Fibroblast of the aortic adventitia (primary cell): ENCODE measurements around the gene UBE2B. TPM values are rescaled to one million over a fixed set of nuclear protein-coding genes. Genes with fewer than 3 reads are reported as not detected.
"Not testable (repeated sequence)": the region's sequence is repeated elsewhere in the genome, so short reads cannot be mapped to it uniquely, and the experiment has no call there.

ENCODE experiments used
- DNase-seq: peaks from one replicate; pipeline ENCODE4 v3.0.0-alpha.2; 2010; ENCODE audit warnings: low read depth
- H3K4me3 ChIP-seq: 2 replicates; pipeline ENCODE4 v1.5.1; 2011; ENCODE audit warnings: low read depth, mild to moderate bottlenecking, control low read depth, low read length, moderate library complexity
- total RNA-seq: library from RNA; depleted of rRNA; stranded (reverse); fragments of >200 nt; gene quantifications from 2 replicates; pipeline ENCODE4 v1.2.3, GENCODE V29; 2012; ENCODE audit warnings: low replicate concordance
- TF ChIP-seq, protein P1 (sequence below): IDR thresholded peaks from 2 replicates; pipeline ENCODE4 v1.5.1; 2011; ENCODE audit warnings: mild to moderate bottlenecking, low read length, control low read depth, inconsistent platforms; ENCODE audit not compliant: insufficient read depth

Gene UBE2B
- total RNA-seq: 19.8 and 49.1 TPM in 2 replicates

DNA sequence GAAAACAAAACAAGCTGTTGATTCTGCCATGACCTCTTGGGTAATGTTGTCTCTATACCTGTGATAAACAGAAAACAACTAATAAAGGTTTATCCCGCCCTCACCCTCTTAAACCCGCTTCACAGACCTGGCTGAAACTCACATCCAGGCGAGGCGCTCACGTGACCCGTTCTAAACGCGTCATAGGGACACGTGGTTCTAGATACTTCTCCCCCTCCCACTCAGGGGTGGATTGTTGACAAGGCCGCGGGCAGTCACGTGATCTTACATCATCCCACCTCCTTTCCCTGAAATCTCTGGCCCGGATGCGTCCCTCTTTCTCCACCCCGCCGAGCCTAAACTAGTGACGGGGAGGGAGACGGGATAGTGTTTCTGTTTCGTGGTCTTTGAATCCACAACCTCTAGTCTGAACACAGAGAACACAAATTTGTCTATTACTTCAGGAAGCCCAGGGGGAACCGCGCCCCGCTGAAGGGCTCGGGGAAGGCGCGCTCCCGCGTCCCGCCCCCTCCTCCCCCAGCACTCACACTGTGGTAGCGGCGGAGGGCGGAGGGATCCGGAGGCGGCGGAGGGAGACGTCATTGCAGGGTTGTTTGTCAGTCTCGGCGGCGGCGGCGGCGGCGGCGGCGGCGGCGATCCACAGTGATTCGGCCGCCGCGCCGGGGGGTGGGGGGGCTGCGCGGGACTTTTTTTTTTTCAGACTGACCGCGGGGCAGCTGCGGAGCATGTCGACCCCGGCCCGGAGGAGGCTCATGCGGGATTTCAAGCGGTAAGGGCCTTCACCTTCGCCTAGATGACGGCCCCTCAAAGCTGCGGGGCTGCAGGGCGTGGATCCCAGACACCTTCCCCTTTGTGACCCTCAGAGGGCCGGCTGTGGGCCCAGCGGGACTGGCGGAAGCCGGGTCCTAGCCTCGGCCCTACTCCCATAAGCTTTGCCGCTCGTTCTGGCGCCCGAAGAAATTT, at the start of gene UBE2B:
Gene UBE2B (plus strand): TSS at position 699 of the 963 bp plus-strand sequence. CDS start 27 bp downstream, at position 726.
- H3K4me3 ChIP-seq: peak within 1 kb of the TSS; percentile 94
- DNase-seq: peak; percentile 100
- TF ChIP-seq, protein P1, sequence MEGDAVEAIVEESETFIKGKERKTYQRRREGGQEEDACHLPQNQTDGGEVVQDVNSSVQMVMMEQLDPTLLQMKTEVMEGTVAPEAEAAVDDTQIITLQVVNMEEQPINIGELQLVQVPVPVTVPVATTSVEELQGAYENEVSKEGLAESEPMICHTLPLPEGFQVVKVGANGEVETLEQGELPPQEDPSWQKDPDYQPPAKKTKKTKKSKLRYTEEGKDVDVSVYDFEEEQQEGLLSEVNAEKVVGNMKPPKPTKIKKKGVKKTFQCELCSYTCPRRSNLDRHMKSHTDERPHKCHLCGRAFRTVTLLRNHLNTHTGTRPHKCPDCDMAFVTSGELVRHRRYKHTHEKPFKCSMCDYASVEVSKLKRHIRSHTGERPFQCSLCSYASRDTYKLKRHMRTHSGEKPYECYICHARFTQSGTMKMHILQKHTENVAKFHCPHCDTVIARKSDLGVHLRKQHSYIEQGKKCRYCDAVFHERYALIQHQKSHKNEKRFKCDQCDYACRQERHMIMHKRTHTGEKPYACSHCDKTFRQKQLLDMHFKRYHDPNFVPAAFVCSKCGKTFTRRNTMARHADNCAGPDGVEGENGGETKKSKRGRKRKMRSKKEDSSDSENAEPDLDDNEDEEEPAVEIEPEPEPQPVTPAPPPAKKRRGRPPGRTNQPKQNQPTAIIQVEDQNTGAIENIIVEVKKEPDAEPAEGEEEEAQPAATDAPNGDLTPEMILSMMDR: no peak

DNA sequence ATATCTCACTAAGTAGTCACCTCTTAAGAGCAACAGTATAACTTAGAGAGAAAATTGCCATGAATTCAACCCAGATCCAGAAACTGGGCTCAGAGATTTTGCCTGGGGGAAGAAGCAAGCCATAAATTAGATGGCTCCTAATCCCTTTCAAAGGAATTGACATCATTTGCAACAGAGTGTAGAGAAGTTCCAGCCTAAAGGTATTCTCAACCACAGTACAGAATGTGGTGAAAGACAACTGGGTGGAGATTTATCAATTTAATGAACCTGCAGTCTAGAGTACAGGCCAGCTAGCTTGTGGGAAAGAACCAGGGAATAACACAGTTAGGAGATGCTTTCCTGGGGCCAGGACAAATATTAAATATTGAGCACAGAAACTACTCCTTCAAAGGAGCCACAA, 44.0 kb upstream of the UBE2B start:
- no peak overlapping the region for H3K4me3 ChIP-seq
- TF ChIP-seq, protein P1: no peak
- DNase-seq: no peak

DNA sequence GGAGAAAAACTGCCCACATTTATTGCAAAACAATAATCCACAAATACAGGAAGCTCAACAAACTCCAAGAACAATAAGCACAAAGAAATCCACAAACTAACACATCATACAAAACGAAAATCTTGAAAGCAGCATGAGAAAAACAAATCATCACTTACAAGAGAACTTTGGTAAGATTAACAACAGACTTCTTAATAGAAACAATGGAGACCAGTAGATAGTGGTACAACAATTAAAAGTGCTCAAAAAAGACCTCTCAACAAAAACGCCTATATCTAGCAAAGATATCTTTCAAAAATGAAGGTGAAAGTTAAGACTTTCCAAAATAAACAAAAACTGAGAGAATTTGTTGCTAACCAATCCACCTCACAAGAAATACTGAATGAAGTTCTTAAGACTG, 42.8 kb upstream of the UBE2B start:
- no peak overlapping the region for H3K4me3 ChIP-seq
- TF ChIP-seq, protein P1: no peak
- DNase-seq: peak; percentile 6

DNA sequence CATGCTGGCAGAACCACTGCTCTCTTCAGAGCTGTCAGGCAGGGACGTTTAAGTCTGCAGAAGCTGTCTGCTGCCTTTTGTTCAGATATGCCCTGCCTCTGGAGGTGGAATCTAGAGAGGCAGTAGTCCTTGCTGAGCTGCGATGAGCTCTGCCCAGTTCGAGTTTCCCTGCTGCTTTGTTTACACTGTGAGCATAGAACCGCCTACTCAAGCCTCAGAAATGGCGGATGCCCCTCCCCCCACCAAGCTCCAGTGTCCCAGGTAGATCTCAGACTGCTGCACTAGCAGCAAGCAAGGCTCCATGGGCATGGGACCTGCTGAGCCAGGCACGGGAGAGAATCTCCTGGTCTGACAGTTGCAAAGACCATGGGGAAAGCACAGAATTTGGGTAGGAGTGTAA, 34.5 kb upstream of the UBE2B start:
- DNase-seq: not testable (repeated sequence)

DNA sequence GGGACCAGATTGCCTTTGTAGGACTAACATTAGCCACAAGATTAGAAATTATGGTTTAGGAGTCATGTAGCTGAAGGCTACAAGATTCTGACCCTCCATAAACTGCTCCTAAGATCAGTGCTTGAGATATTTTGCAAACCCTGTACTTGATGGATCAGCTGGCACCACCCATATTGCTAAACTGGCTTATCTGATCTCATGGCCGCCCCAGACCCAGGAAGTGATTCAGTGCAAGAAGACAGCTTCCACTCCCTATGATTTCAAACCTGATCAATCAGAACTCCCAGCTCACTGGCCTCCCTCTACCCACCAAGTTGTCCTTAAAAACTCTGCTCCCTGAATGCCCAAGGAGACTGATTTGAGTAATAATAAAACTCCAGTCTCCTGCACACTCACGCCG, 27.9 kb upstream of the UBE2B start:
- not testable (repeated sequence) for H3K4me3 ChIP-seq, DNase-seq

More for the DNA sequence above, 34.5 kb upstream of the UBE2B start:
- not testable (repeated sequence) for H3K4me3 ChIP-seq

DNA sequence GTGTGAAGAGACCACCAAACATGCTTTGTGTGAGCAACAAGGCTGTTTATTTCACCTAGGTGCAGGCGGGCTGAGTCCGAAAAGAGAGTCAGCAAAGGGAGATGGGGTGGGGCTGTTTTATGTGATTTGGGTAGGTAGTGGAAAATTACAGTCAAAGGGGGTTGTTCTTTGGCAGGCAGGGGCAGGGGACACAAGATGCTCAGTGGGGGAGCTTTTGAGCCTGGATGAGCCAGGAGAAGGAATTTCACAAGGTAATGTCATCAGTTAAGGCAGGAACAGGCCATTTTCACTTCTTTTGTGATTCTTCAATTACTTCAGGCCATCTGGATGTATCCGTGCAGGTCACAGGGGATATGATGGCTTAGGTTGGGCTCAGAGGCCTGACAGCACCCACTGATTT, 25.9 kb upstream of the UBE2B start:
- not testable (repeated sequence) for H3K4me3 ChIP-seq

DNA sequence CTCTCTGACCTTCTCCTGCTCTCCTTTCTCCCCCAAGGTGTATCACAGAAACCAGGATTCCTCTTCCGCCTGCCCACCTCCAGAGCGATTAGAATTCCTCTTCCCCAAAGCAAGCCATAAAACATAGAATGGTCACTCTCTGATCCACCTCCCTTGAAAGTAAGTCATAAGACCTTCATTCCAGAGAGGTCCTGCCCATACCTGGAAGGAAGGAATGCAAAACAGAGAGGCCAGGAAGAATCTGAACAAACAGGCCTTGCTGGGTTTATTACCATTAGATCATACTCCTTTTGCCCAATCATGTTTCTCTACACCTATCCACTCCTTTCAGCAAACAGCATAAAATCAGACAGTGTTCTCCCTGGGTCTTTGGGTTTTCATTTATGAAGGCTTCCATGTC, 25.4 kb upstream of the UBE2B start:
- no peak for DNase-seq
- H3K4me3 ChIP-seq: no peak overlapping the region
- TF ChIP-seq, protein P1: no peak

More for the DNA sequence above, 25.9 kb upstream of the UBE2B start:
- DNase-seq: not testable (repeated sequence)

DNA sequence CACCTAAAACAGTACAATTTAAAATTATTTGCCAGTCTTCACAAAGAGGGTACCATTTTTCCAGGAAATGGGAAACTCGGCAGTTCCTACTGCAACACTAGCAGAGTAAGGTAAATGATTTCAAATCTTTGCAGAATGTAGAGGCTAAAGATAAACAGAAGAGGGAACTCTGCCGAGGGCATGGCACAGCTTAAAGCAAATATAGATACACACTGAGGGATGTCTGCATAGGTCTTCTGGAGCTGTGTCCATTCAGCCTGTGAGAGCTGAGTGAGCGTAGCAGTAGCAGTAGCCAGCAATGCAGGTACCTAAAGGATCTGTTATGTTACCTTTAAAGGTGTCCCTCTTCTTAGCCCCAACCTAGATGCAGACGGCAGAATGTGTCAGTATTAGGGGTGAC, 21.9 kb upstream of the UBE2B start:
- TF ChIP-seq, protein P1: no peak
- DNase-seq: no peak
- no peak overlapping the region for H3K4me3 ChIP-seq
